CD4-positive, alpha-beta memory T cell (primary cell): ENCODE data around the gene MCM5. TPM values are rescaled to one million over a fixed set of nuclear protein-coding genes. Genes with fewer than 3 reads are reported as not detected.
A peak's percentile ranks its signal among the peaks of the same experiment; 100 is the strongest.

Experiments
- CTCF ChIA-PET: fragments of 350-600 bp; sonication (Branson Sonifier 250); formaldehyde crosslinking; loops from one replicate; lab custom pipeline; 2021; ENCODE audit warnings: inconsistent platforms; ENCODE audit not compliant: partially characterized antibody; lab: Charles Lee
- POLR2A ChIA-PET: fragments of 350-600 bp; sonication (Branson Sonifier 250); formaldehyde crosslinking; loops from one replicate; lab custom pipeline; 2021; ENCODE audit not compliant: partially characterized antibody; lab: Charles Lee
- DNase-seq, 5 donors: peaks; one replicate each; pipeline versions ENCODE4 v3.0.0 to v3.0.0-alpha.2; 2020 to 2022; ENCODE audit warnings: mixed read lengths in 1 of 5
- H3K27ac ChIP-seq: one replicate; pipeline ENCODE4 v1.7.0; 2013; ENCODE audit warnings: low read depth, low read length
- H3K27me3 ChIP-seq: 2 replicates; pipeline ENCODE4 v1.7.0; 2013; ENCODE audit warnings: mild to moderate bottlenecking, low read length, moderate library complexity; ENCODE audit not compliant: insufficient read depth
- H3K36me3 ChIP-seq: 2 replicates; pipeline ENCODE4 v1.7.0; 2013; ENCODE audit warnings: mild to moderate bottlenecking, low read length, moderate library complexity; ENCODE audit not compliant: insufficient read depth
- H3K4me1 ChIP-seq: 2 replicates; pipeline ENCODE4 v1.7.0; 2013; ENCODE audit warnings: mild to moderate bottlenecking, low read length, moderate library complexity; ENCODE audit not compliant: insufficient read depth
- H3K4me3 ChIP-seq, 2 donors: one replicate each; pipeline ENCODE4 v1.7.0; 2013; ENCODE audit warnings: low read length in 2 of 2, mild to moderate bottlenecking in 1 of 2
- H3K9me3 ChIP-seq, 2 donors: one replicate each; pipeline ENCODE4 v1.7.0; 2013; ENCODE audit warnings: low read length in 2 of 2, control low read depth in 1 of 2; ENCODE audit not compliant: control insufficient read depth in 1 of 2
- H3K27ac Mint-ChIP-seq, 7 donors: one replicate each; pipeline ENCODE4 v1.8.0; 2020 to 2021; ENCODE audit warnings: mixed read lengths in 7 of 7, mild to moderate bottlenecking in 6 of 7, inconsistent platforms in 3 of 7, moderate library complexity in 3 of 7
- H3K27me3 Mint-ChIP-seq, 2 donors: one replicate each; pipeline ENCODE4 v1.8.0; 2020 to 2021; ENCODE audit warnings: mixed read lengths in 2 of 2
- H3K36me3 Mint-ChIP-seq, 2 donors: one replicate each; pipeline ENCODE4 v1.8.0; 2020 to 2021; ENCODE audit warnings: mixed read lengths in 2 of 2, inconsistent platforms in 1 of 2, mild to moderate bottlenecking in 1 of 2
- H3K4me1 Mint-ChIP-seq, 4 donors: one replicate each; pipeline ENCODE4 v1.8.0; 2020 to 2021; ENCODE audit warnings: mixed read lengths in 4 of 4, mild to moderate bottlenecking in 1 of 4
- H3K4me3 Mint-ChIP-seq, 8 donors: one replicate each; pipeline ENCODE4 v1.8.0; 2020 to 2021; ENCODE audit warnings: mixed read lengths in 8 of 8, mild to moderate bottlenecking in 7 of 8, moderate library complexity in 6 of 8, inconsistent platforms in 3 of 8
- H3K9me3 Mint-ChIP-seq, 8 donors: one replicate each; pipeline ENCODE4 v1.8.0; 2020 to 2021; ENCODE audit warnings: mixed read lengths in 8 of 8, mild to moderate bottlenecking in 5 of 8, inconsistent platforms in 3 of 8, moderate library complexity in 1 of 8
- intact Hi-C: fragments of 100-400 bp; cut with micrococcal nuclease; formaldehyde crosslinking; loops from one replicate; pipeline ENCODE4 v1.15.1; 2023
- polyA plus RNA-seq, 2 donors: library from polyadenylated mRNA; unstranded; fragments of 300-500 nt; fragmentation: Illumina TruSeq; gene quantifications; one replicate each; pipeline ENCODE4 v1.2.3, GENCODE V29; 2021
- total RNA-seq, 2 experiments: library from RNA; stranded (reverse); gene quantifications; one replicate each; pipeline ENCODE4 v1.2.3, GENCODE V29; 2021

MCM5 gene
- total and polyA plus RNA-seq, 4 experiments from 2014 or later, result 22.0 to 58.1 (median 37.7) TPM

DNA sequence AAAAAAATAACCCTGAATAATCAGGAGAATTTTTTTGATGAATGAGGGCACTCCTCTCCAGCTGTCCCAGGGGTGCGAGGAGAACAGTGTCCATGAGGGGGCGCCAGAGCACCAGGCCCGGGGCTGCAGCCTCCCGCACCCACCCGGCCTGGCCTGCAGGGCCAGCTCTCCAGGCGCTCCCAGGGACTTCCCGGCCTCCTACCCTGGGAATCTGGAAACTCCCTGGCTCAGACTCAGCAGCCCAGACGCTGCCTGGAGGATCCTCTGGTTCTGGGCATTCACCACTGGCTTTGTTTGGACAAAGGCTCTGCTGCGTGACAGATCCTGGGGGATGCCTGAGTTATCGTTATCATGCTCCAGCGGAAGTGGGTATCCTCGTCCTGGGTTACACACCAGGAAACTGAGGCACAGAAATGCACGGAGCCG, 31.0 kb downstream of the MCM5 start:
- CTCF ChIA-PET, result interaction anchor here (0.7 to 6.1 kb wide), 11 partner anchors 10 to 200 kb away, joined by 3 to 49 read pairs (median 4); no protein-coding TSS in a partner anchor
- POLR2A ChIA-PET, result interaction anchor here (0.6 kb wide), 1 partner anchor 313 kb away, joined by 3 read pairs; no protein-coding TSS in a partner anchor
- peaks cover 0 to 14% (median 2%) of the 10 kb centered on the region in 8 donors for H3K9me3 Mint-ChIP-seq
- Histone ChIP-seq H3K4me3 (no peak overlapping the region), H3K27ac (no peak overlapping the region), H3K36me3 (peaks cover 11% of the 10 kb centered on the region), H3K9me3 (peaks cover 0 to 12% of the 10 kb centered on the region in 2 donors), H3K27me3 (no peaks in the 10 kb centered on the region), H3K4me1 (no peaks in the 10 kb centered on the region)
- H3K27me3 Mint-ChIP-seq, result no peaks in the 10 kb centered on the region
- H3K4me1 Mint-ChIP-seq, result peaks cover 0 to 5% (median 3%) of the 10 kb centered on the region in 4 donors
- intact Hi-C loops, result loop anchor here (1.0 to 2.0 kb wide), 2 partner anchors 152 to 694 kb away; no protein-coding TSS in a partner anchor
- no peak overlapping the region for H3K27ac Mint-ChIP-seq
- peaks cover 19 to 25% of the 10 kb centered on the region in 2 donors for H3K36me3 Mint-ChIP-seq
- peak; percentile 53 to 64 (median 55) for DNase-seq
- no peak overlapping the region for H3K4me3 Mint-ChIP-seq

DNA sequence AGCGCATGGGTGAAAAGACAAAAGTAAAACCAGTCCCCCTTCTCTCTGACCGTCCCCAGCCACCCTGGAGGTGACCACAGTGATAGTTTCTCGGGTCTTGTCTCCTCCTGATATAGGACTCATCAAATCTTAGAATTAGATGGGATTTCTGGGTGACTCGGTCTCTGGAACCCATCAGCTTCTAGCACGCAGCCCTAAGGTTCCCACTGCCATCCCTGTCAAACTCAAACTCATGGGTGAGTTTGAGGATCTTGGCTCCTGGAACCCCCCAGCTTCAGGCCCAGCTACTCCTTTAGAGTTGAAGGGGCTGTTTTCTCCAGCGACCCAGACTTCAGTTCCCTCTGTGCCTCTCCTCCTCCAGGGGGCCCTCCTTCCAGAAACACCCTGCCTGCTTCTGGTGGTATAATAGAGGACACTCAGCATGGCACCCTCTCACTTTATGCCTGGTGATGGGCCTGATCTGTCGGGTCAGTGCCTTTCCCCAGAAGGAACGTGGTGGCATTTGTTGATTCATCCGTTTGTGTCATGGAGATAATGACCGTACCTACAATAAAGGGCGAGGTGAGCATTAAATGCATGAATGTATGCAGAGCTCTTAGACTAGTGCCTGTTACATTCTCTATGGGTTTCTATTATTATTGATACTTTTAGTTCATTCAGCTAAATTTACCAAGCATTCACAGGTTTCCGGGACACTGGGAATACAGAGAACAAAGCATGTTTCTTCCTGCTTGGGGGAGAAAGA, 31.7 kb downstream of the MCM5 start:
- Histone ChIP-seq H3K27me3 (no peaks in the 10 kb centered on the region), H3K4me3 (no peak overlapping the region), H3K4me1 (no peaks in the 10 kb centered on the region), H3K36me3 (peaks cover 11% of the 10 kb centered on the region), H3K9me3 (peaks cover 0 to 12% of the 10 kb centered on the region in 2 donors), H3K27ac (no peak overlapping the region)
- no peaks in the 10 kb centered on the region for H3K27me3 Mint-ChIP-seq
- H3K27ac Mint-ChIP-seq, result peak overlapping the region in 1 of 7 donors; percentile 11
- ChIA-PET CTCF (interaction anchor here (0.6 to 6.1 kb wide), 7 partner anchors 9 to 199 kb away, joined by 3 to 49 read pairs (median 4); no protein-coding TSS in a partner anchor), POLR2A (no interaction called here)
- peaks cover 0 to 3% (median 2%) of the 10 kb centered on the region in 4 donors for H3K4me1 Mint-ChIP-seq
- intact Hi-C loops, result loop anchor here (2.0 kb wide), 1 partner anchor 693 kb away; no protein-coding TSS in a partner anchor
- no peak overlapping the region for H3K4me3 Mint-ChIP-seq
- DNase-seq, result no peak
- peaks cover 19 to 24% of the 10 kb centered on the region in 2 donors for H3K36me3 Mint-ChIP-seq
- H3K9me3 Mint-ChIP-seq, result peaks cover 0 to 14% (median 2%) of the 10 kb centered on the region in 8 donors

DNA sequence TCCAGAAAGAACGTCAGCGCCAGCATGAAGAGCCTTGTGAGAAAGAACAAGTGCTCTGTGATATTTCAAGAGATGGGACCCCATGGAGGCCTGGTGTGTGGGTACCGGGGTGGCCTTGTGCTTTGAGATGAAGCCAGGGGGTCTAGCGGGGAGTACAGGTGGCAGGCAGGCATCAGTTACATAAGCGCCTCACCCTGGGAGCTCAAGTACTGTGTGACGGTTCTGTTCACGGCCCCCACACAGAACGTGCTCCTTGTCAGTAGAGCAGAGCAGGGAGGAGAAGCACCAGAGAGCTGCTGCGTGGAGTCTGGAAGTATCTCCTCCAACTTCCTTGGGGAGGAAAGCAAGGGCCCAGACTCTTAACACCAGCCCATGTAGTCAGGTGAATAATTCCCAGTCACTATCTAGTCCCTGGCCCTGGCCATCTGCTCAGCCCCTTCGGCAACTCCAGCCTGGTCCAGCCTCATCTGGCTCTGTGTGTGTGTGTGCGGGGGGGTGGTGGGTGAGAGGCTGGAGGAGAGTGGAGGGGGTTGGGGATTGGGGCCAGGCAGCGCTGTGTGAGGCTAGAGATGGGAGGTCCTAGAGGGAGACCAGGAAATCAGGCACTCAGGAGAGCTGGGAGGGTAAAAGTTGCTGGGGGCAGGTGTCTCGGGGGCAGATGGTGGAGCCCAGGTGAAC, 32.4 kb downstream of the MCM5 start:
- peak overlapping the region in 1 of 7 donors; percentile 11 for H3K27ac Mint-ChIP-seq
- Histone ChIP-seq H3K27ac (no peak overlapping the region), H3K36me3 (peaks cover 8% of the 10 kb centered on the region), H3K4me3 (no peak overlapping the region), H3K4me1 (no peaks in the 10 kb centered on the region), H3K9me3 (peaks cover 0 to 12% of the 10 kb centered on the region in 2 donors), H3K27me3 (no peaks in the 10 kb centered on the region)
- H3K4me3 Mint-ChIP-seq, result no peak overlapping the region
- H3K9me3 Mint-ChIP-seq, result peaks cover 0 to 14% (median 2%) of the 10 kb centered on the region in 8 donors
- ChIA-PET CTCF (interaction anchor here (1.0 to 6.1 kb wide), 3 partner anchors 13 to 151 kb away, joined by 3 to 49 read pairs (median 4); no protein-coding TSS in a partner anchor), POLR2A (no interaction called here)
- peaks cover 13 to 21% of the 10 kb centered on the region in 2 donors for H3K36me3 Mint-ChIP-seq
- no peak for DNase-seq
- no peaks in the 10 kb centered on the region for H3K27me3 Mint-ChIP-seq
- H3K4me1 Mint-ChIP-seq, result no peaks in the 10 kb centered on the region
- intact Hi-C loops, result no loop called here

DNA sequence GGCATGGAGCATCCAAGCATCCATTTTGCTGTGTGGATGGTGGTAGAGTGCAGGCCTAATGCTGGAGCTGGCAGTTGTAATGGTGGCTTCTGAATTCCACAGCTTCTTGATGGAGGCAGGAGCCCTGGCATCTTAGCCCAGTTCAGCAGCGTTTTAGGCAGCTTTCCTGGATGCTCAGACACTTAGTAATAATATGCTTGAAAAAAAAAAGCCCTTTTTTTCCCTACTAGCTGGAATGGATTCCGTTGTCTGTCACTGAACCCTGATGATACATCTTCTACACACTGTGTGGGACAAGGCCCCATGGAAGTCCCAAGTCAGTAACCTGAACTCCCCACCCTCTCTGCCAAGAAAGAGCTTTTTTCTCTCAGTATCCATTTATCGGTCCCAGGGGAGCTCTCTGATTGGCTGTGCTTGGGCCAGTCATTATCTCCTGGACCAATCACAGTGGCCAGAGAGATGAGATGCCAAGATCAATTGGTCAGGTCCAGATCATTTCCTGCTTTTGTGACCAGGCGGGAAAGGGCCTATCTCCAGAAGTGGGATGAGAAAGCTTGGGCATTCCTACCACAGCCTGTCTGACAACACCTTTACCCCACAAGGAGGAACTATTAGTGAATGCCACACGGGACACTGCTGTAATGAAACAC, 34.2 kb downstream of the MCM5 start:
- peak overlapping the region in 1 of 7 donors; percentile 49 for H3K27ac Mint-ChIP-seq
- peaks cover 0 to 14% (median 3%) of the 10 kb centered on the region in 8 donors for H3K9me3 Mint-ChIP-seq
- Histone ChIP-seq H3K4me1 (no peaks in the 10 kb centered on the region), H3K9me3 (peaks cover 0 to 12% of the 10 kb centered on the region in 2 donors), H3K27me3 (no peaks in the 10 kb centered on the region), H3K27ac (no peak overlapping the region), H3K36me3 (peaks cover 8% of the 10 kb centered on the region), H3K4me3 (no peak overlapping the region)
- H3K27me3 Mint-ChIP-seq, result no peaks in the 10 kb centered on the region
- intact Hi-C loops, result no loop called here
- ChIA-PET CTCF (interaction anchor here (6.1 kb wide), 1 partner anchor 149 kb away, joined by 49 read pairs; no protein-coding TSS in a partner anchor), POLR2A (no interaction called here)
- peaks cover 13 to 32% of the 10 kb centered on the region in 2 donors for H3K36me3 Mint-ChIP-seq
- H3K4me1 Mint-ChIP-seq, result no peaks in the 10 kb centered on the region
- no peak for DNase-seq
- H3K4me3 Mint-ChIP-seq, result no peak overlapping the region

DNA sequence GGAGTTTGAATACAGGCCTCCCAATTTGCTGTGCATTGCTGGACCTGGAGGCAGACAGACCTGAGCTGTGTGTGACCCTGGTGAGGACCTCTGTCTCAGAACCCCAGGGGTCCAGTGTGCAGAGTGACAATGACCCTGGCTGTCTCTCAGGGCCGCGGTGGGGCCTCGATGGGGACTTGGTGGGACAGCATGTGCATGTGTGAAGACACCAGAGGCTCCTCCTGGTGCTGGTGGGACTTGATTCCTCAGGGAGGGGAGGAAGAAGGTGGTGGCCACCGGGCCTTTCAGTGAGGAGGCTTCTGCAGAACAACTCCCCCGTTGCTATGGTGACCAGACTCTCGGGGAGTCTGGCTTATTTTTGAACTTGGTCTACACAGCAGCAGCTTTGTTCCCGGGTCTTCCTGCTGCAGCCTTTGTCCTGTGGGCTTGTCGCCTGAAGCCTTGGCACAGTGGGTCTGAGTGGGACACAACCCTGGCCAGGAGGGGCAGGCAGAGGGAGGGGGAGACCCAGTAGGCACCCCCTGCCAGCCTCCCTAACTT, 35.3 kb downstream of the MCM5 start:
- H3K36me3 ChIP-seq, result peaks cover 8% of the 10 kb centered on the region
- peaks cover 0 to 14% (median 3%) of the 10 kb centered on the region in 8 donors for H3K9me3 Mint-ChIP-seq
- H3K4me1 Mint-ChIP-seq, result no peaks in the 10 kb centered on the region
- no peak for DNase-seq
- no peaks in the 10 kb centered on the region for H3K4me1 ChIP-seq
- H3K9me3 ChIP-seq, result peaks cover 0 to 12% of the 10 kb centered on the region in 2 donors
- POLR2A ChIA-PET, result no interaction called here
- no peak overlapping the region for H3K4me3 ChIP-seq
- H3K4me3 Mint-ChIP-seq, result no peak overlapping the region
- no peak overlapping the region for H3K27ac Mint-ChIP-seq
- H3K27me3 Mint-ChIP-seq, result no peaks in the 10 kb centered on the region
- peaks cover 13 to 34% of the 10 kb centered on the region in 2 donors for H3K36me3 Mint-ChIP-seq
- intact Hi-C loops, result no loop called here
- CTCF ChIA-PET, result interaction anchor here (0.7 kb wide), 1 partner anchor 114 kb away, joined by 3 read pairs; no protein-coding TSS in a partner anchor
- H3K27ac ChIP-seq, result no peak overlapping the region
- H3K27me3 ChIP-seq, result no peaks in the 10 kb centered on the region

DNA sequence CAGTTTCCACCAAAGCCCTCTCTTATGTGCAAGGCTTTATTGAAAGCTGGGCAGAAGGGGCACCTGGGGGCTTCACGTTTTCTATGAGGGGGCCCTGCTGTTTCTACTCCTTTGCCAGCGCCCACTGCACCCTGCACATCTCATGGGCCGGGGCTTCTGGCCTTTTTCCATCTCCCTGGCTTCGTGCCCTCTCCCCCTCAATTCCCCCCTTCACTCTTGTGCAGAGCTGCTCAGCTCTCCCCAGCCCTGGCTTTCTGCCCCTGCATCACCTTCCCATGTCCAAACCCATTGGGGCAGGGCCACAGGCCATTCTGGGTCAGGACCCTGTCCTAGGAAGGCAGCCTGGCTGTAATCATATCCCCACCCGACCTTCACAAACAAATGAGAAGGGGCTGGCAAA, 36.5 kb downstream of the MCM5 start:
- H3K27me3 Mint-ChIP-seq, result no peaks in the 10 kb centered on the region
- peaks cover 13 to 34% of the 10 kb centered on the region in 2 donors for H3K36me3 Mint-ChIP-seq
- no peak overlapping the region for H3K27ac Mint-ChIP-seq
- H3K4me3 Mint-ChIP-seq, result no peak overlapping the region
- peaks cover 8% of the 10 kb centered on the region for H3K36me3 ChIP-seq
- intact Hi-C loops, result no loop called here
- peaks cover 0 to 14% (median 3%) of the 10 kb centered on the region in 8 donors for H3K9me3 Mint-ChIP-seq
- ChIA-PET POLR2A (no interaction called here), CTCF (no interaction called here)
- no peaks in the 10 kb centered on the region for H3K4me1 Mint-ChIP-seq
- H3K9me3 ChIP-seq, result peaks cover 0 to 12% of the 10 kb centered on the region in 2 donors
- no peak overlapping the region for H3K27ac ChIP-seq
- no peaks in the 10 kb centered on the region for H3K4me1 ChIP-seq
- no peak for DNase-seq
- no peaks in the 10 kb centered on the region for H3K27me3 ChIP-seq
- H3K4me3 ChIP-seq, result no peak overlapping the region
